IMR-90 (cell line): ENCODE results near the gene TMEM128. TPM values are rescaled to one million over a fixed set of nuclear protein-coding genes. Genes with fewer than 3 reads are reported as not detected.

Experiments
- ATAC-seq: fragments of 200-7000 bp; cut with Tn5 transposase; 2 replicates; pipeline ENCODE4 v1.9.1; 2020; ENCODE audit warnings: low read depth, mild to moderate bottlenecking, moderate library complexity
- BruUV-seq: library from RNA; stranded (reverse); fragments of 400-500 nt; replicated peaks from 2 replicates; lab custom pipeline; 2021; lab: Mats Ljungman, UMichigan
- CTCF ChIA-PET: fragments of 300-600 bp; formaldehyde crosslinking; extraction: SDS; loops from one replicate; lab custom pipeline; 2021; ENCODE audit warnings: antibody characterized with exemption; lab: Yijun Ruan, JAX
- POLR2A ChIA-PET: fragments of 300-600 bp; sonication (Branson Sonifier 250); formaldehyde crosslinking; loops from one replicate; lab custom pipeline; 2022; ENCODE audit warnings: antibody characterized with exemption; ENCODE audit not compliant: unreplicated experiment; lab: Charles Lee
- DNase-seq: peaks from one replicate; pipeline ENCODE4 v3.0.0; 2013
- H2AFZ ChIP-seq: replicated peaks from 2 replicates; pipeline ENCODE3; 2013; ENCODE audit warnings: low read length, mild to moderate bottlenecking; ENCODE audit not compliant: poor library complexity
- H2AK5ac ChIP-seq: 2 replicates; pipeline ENCODE4 v1.6.1; 2013; ENCODE audit warnings: low read depth, low read length, inconsistent platforms
- H2AK9ac ChIP-seq: replicated peaks from 2 replicates; pipeline ENCODE3; 2013; ENCODE audit warnings: mild to moderate bottlenecking, low read depth, low read length, moderate library complexity; ENCODE audit not compliant: poor library complexity
- H2BK120ac ChIP-seq: 2 replicates; pipeline ENCODE4 v1.6.1; 2013; ENCODE audit warnings: low read depth, low read length, inconsistent platforms
- H2BK15ac ChIP-seq: 3 replicates; pipeline ENCODE4 v1.6.1; 2013; ENCODE audit warnings: low read depth, low read length, inconsistent platforms
- H2BK20ac ChIP-seq: 2 replicates; pipeline ENCODE4 v1.6.1; 2013; ENCODE audit warnings: low read depth, mild to moderate bottlenecking, inconsistent platforms, low read length, moderate library complexity
- H2BK5ac ChIP-seq: 2 replicates; pipeline ENCODE4 v1.6.1; 2013; ENCODE audit warnings: mild to moderate bottlenecking, low read depth, low read length, inconsistent platforms; ENCODE audit not compliant: poor library complexity, severe bottlenecking
- H3K14ac ChIP-seq: replicated peaks from 2 replicates; pipeline ENCODE4 v1.6.1; 2013; ENCODE audit warnings: low read depth, low read length, inconsistent platforms
- H3K18ac ChIP-seq: 2 replicates; pipeline ENCODE4 v1.6.1; 2013; ENCODE audit warnings: low read depth, low read length, control low read depth
- H3K23ac ChIP-seq: 2 replicates; pipeline ENCODE4 v1.6.1; 2013; ENCODE audit warnings: low read depth, low read length, inconsistent platforms
- H3K27ac ChIP-seq: 2 replicates; pipeline ENCODE4 v1.5.1; 2013; ENCODE audit warnings: mild to moderate bottlenecking, control low read depth, low read length; ENCODE audit not compliant: insufficient read depth
- H3K27me3 ChIP-seq: 2 replicates; pipeline ENCODE4 v1.6.1; 2013; ENCODE audit warnings: low read length; ENCODE audit not compliant: control insufficient read depth, insufficient read depth
- H3K36me3 ChIP-seq: 2 replicates; pipeline ENCODE4 v1.6.1; 2013; ENCODE audit warnings: low read length, mixed read lengths; ENCODE audit not compliant: control insufficient read depth, insufficient read depth
- H3K4ac ChIP-seq: 2 replicates; pipeline ENCODE4 v1.6.1; 2013; ENCODE audit warnings: low read depth, low read length, inconsistent platforms
- H3K4me1 ChIP-seq: 2 replicates; pipeline ENCODE4 v1.6.1; 2013; ENCODE audit warnings: low read length, mixed read lengths; ENCODE audit not compliant: control insufficient read depth, insufficient read depth
- H3K4me2 ChIP-seq: 2 replicates; pipeline ENCODE4 v1.6.1; 2013; ENCODE audit warnings: low read depth, mild to moderate bottlenecking, control low read depth, low read length, moderate library complexity
- H3K4me3 ChIP-seq: 2 replicates; pipeline ENCODE4 v1.5.1; 2013; ENCODE audit warnings: low read depth, mild to moderate bottlenecking, control low read depth, low read length, moderate library complexity; ENCODE audit not compliant: insufficient read depth
- H3K56ac ChIP-seq: 2 replicates; pipeline ENCODE4 v1.6.1; 2013; ENCODE audit warnings: low read length, inconsistent platforms; ENCODE audit not compliant: insufficient read depth; ENCODE audit errors: extremely low read depth
- H3K79me1 ChIP-seq, 2 experiments: 2 replicates each; pipeline ENCODE4 v1.6.1; 2013; ENCODE audit warnings: low read length in 2 of 2, inconsistent platforms in 1 of 2, low read depth in 1 of 2
- H3K9ac ChIP-seq: 2 replicates; pipeline ENCODE4 v1.6.1; 2013; ENCODE audit warnings: low read depth, low read length, control low read depth
- H3K9me1 ChIP-seq: 2 replicates; pipeline ENCODE4 v1.6.1; 2013; ENCODE audit warnings: low read length, inconsistent platforms; ENCODE audit not compliant: insufficient read depth
- H3K9me3 ChIP-seq: 2 replicates; pipeline ENCODE4 v1.6.1; 2013; ENCODE audit warnings: low read length; ENCODE audit not compliant: control insufficient read depth, insufficient read depth
- H4K20me1 ChIP-seq: 2 replicates; pipeline ENCODE4 v1.6.1; 2013; ENCODE audit warnings: low read length, inconsistent platforms; ENCODE audit not compliant: insufficient read depth
- H4K5ac ChIP-seq: 2 replicates; pipeline ENCODE4 v1.6.1; 2013; ENCODE audit warnings: mild to moderate bottlenecking, low read depth, low read length, control low read depth
- H4K8ac ChIP-seq, 2 experiments: 2 replicates each; pipeline ENCODE4 v1.6.1; 2013; ENCODE audit warnings: low read depth in 2 of 2, low read length in 2 of 2, control low read depth in 1 of 2, inconsistent platforms in 1 of 2
- H4K91ac ChIP-seq: 2 replicates; pipeline ENCODE4 v1.6.1; 2013; ENCODE audit warnings: low read depth, low read length, inconsistent platforms; ENCODE audit not compliant: insufficient read depth
- BHLHE40 ChIP-seq: fragments of 150-350 bp; IDR thresholded peaks from 2 replicates; pipeline ENCODE4 v1.6.1; 2016; ENCODE audit warnings: mild to moderate bottlenecking, low read depth, low read length
- CHD1 ChIP-seq: IDR thresholded peaks from 2 replicates; pipeline ENCODE4 v1.6.1; 2012; ENCODE audit warnings: low read depth, low read length, improper control_type of control experiment
- ELK1 ChIP-seq: fragments of 150-350 bp; IDR thresholded peaks from 2 replicates; pipeline ENCODE4 v1.6.1; 2016; ENCODE audit warnings: low read depth, mild to moderate bottlenecking, low read length, moderate library complexity, borderline replicate concordance
- FOS ChIP-seq: fragments of 150-350 bp; IDR thresholded peaks from 2 replicates; pipeline ENCODE4 v1.6.1; 2016; ENCODE audit warnings: low read depth, low read length
- MXI1 ChIP-seq: IDR thresholded peaks from 2 replicates; pipeline ENCODE4 v1.6.1; 2012; ENCODE audit warnings: low read depth, mild to moderate bottlenecking, low read length, moderate library complexity, borderline replicate concordance
- RFX5 ChIP-seq: IDR thresholded peaks from 2 replicates; pipeline ENCODE4 v1.8.0; 2012; ENCODE audit warnings: low read depth, mild to moderate bottlenecking, low read length, moderate library complexity
- SMC3 ChIP-seq: fragments of 150-350 bp; IDR thresholded peaks from 2 replicates; pipeline ENCODE4 v1.6.1; 2016; ENCODE audit warnings: low read depth, mild to moderate bottlenecking, antibody characterized with exemption, low read length, moderate library complexity
- USF2 ChIP-seq: fragments of 150-350 bp; IDR thresholded peaks from 2 replicates; pipeline ENCODE4 v1.6.1; 2017; ENCODE audit warnings: mild to moderate bottlenecking, antibody characterized with exemption, low read length, low read depth
- dilution Hi-C: fragments of 300-500 bp; cut with HindIII; formaldehyde crosslinking; loops from one replicate; pipeline ENCODE4 v1.14.3; 2018; ENCODE audit warnings: low sequenced_read_pairs; ENCODE audit not compliant: unreplicated experiment
- in situ Hi-C: fragments of 300-500 bp; cut with MboI; formaldehyde crosslinking; loops from 3 replicates; pipeline ENCODE4 v1.14.3; 2019; ENCODE audit warnings: low sequenced_read_pairs, inconsistent platforms, mixed read lengths
- intact Hi-C: fragments of 100-400 bp; cut with micrococcal nuclease; formaldehyde crosslinking; loops from 2 replicates; pipeline ENCODE4 v1.10.0; 2022
- polyA plus RNA-seq, 3 experiments: library from polyadenylated mRNA; depleted of rRNA; stranded (reverse); fragments of >200 nt; gene quantifications; 2 replicates each; pipeline ENCODE4 v1.2.3, GENCODE V29; 2012; ENCODE audit warnings: low replicate concordance in 1 of 3
- total RNA-seq: library from RNA; depleted of rRNA; stranded (reverse); fragments of >200 nt; gene quantifications from 2 replicates; pipeline ENCODE4 v1.2.3, GENCODE V29; 2012

Gene TMEM128
- total and polyA plus RNA-seq, 2 of the 4 experiments (the other 2 are of a cell fraction), result 21.9 to 22.6 TPM

- H4K5ac ChIP-seq, result no peak overlapping the region
- no peaks in the 10 kb centered on the region for H3K36me3 ChIP-seq
- no peak overlapping the region for H2AK5ac ChIP-seq
- no peak for TF ChIP-seq RFX5
- no peak for TF ChIP-seq USF2
- no peak for TF ChIP-seq SMC3
- no peak for TF ChIP-seq FOS
- no peak for TF ChIP-seq BHLHE40
- no peak for TF ChIP-seq MXI1
- TF ChIP-seq CHD1, result no peak
- no peak for TF ChIP-seq ELK1
- no peak overlapping the region for H2BK120ac ChIP-seq
- CTCF ChIA-PET, result no interaction called here
- H3K56ac ChIP-seq, result no peak overlapping the region
- H4K91ac ChIP-seq, result no peak overlapping the region
- dilution Hi-C loops, result no loop called here
- H3K18ac ChIP-seq, result no peak overlapping the region
- DNase-seq, result no peak
- H2AK9ac ChIP-seq, result no peak overlapping the region
- H3K23ac ChIP-seq, result no peak overlapping the region
- no peak overlapping the region for H2BK15ac ChIP-seq
- ATAC-seq, result no peak
- H3K27ac ChIP-seq, result no peak overlapping the region
- no peak overlapping the region for H4K8ac ChIP-seq
- BruUV-seq, result no TSS peak
- H3K4me1 ChIP-seq, result no peaks in the 10 kb centered on the region
- intact Hi-C loops, result no loop called here
- H3K4me3 ChIP-seq, result no peak overlapping the region
- no peak overlapping the region for H2BK5ac ChIP-seq
- no peak overlapping the region for H2AFZ ChIP-seq
- H3K4ac ChIP-seq, result no peak overlapping the region
- no peaks in the 10 kb centered on the region for H3K9me1 ChIP-seq
- POLR2A ChIA-PET, result interaction anchor here (0.5 kb wide), 1 partner anchor 68 kb away, joined by 5 read pairs; no protein-coding TSS in a partner anchor
- H3K79me1 ChIP-seq, result no peaks in the 10 kb centered on the region
- H3K9ac ChIP-seq, result no peak overlapping the region
- H4K20me1 ChIP-seq, result no peaks in the 10 kb centered on the region
- no peak overlapping the region for H2BK20ac ChIP-seq
- no peak overlapping the region for H3K4me2 ChIP-seq
- in situ Hi-C loops, result no loop called here
- no peaks in the 10 kb centered on the region for H3K9me3 ChIP-seq
- H3K14ac ChIP-seq, result no peak overlapping the region
- H3K27me3 ChIP-seq, result peaks cover 13% of the 10 kb centered on the region
These were observed 41.8 kb downstream of the TMEM128 start for GRCh38 chr4:4206204-4206603.
